SKM-1 (cell line): ENCODE data around the gene NLRC3.

ENCODE experiments used
- DNase-seq: peaks from one replicate; lab custom pipeline; 2025; ENCODE audit not compliant: unreplicated experiment; lab: John Stamatoyannopoulos, UW

NLRC3 gene

GRCh38 chr16:3581392-3581791 is 4.2 kb upstream of the NLRC3 start:
- no peak for DNase-seq

GRCh38 chr16:3580686-3581085 is 3.5 kb upstream of the NLRC3 start:
- DNase-seq = no peak

- DNase-seq = peak; percentile 42
Observed at GRCh38 chr16:3580251-3580651, 3.0 kb upstream of the NLRC3 start.

GRCh38 chr16:3579776-3580175 is 2.6 kb upstream of the NLRC3 start:
- no peak for DNase-seq

GRCh38 chr16:3578610-3579551 is 1.7 kb upstream of the NLRC3 start:
- DNase-seq = no peak

- no peak for DNase-seq
Observed at GRCh38 chr16:3578121-3578520, 918 bp upstream of the NLRC3 start.

- DNase-seq = no peak
Observed at GRCh38 chr16:3576211-3576610, 992 bp downstream of the NLRC3 start.

- no peak for DNase-seq
Observed at GRCh38 chr16:3575491-3575890, 1.7 kb downstream of the NLRC3 start.

- DNase-seq = no peak
Observed at GRCh38 chr16:3574195-3574594, 3.0 kb downstream of the NLRC3 start.

- DNase-seq = no peak
Observed at GRCh38 chr16:3573146-3573815, 3.9 kb downstream of the NLRC3 start.

- DNase-seq = no peak
Observed at GRCh38 chr16:3570420-3571062, 6.7 kb downstream of the NLRC3 start.

GRCh38 chr16:3569851-3570250 is 7.4 kb downstream of the NLRC3 start:
- DNase-seq = no peak

- no peak for DNase-seq
Observed at GRCh38 chr16:3566990-3567389, 10.2 kb downstream of the NLRC3 start.

GRCh38 chr16:3564889-3565141 is 12.4 kb downstream of the NLRC3 start:
- DNase-seq = no peak

GRCh38 chr16:3564130-3564888 is 12.9 kb downstream of the NLRC3 start:
- no peak for DNase-seq

GRCh38 chr16:3562914-3563480 is 14.2 kb downstream of the NLRC3 start:
- DNase-seq = no peak

GRCh38 chr16:3561626-3562025 is 15.6 kb downstream of the NLRC3 start:
- no peak for DNase-seq

- DNase-seq = no peak
Observed at GRCh38 chr16:3554351-3554928, 22.8 kb downstream of the NLRC3 start.

- DNase-seq = no peak
Observed at GRCh38 chr16:3553138-3553923, 23.9 kb downstream of the NLRC3 start.
